ENCODE measurements around the gene RABIF.

- TF ChIP-seq CTCF (IDR thresholded peaks at IDR 0.05) (no peak), POLR2A (IDR thresholded peaks at IDR 0.05) (no peak)
Observed at GRCh38 chr1:202880062-202880461, 8.9 kb downstream of the RABIF start.

All from adrenal gland (tissue), 5 donors.